Left ventricle myocardium inferior (tissue), 1 donor: ENCODE results near the gene SENP1. TPM values are rescaled to one million over a fixed set of nuclear protein-coding genes. Genes with fewer than 3 reads are reported as not detected.

Experiments
- DNase-seq: peaks from one replicate; pipeline ENCODE4 v3.0.0-alpha.2; 2020
- H3K27ac ChIP-seq: fragments of 200-600 bp; replicated peaks from 2 replicates; pipeline ENCODE4 v1.8.0; 2021
- H3K27me3 ChIP-seq: fragments of 200-600 bp; 2 replicates; pipeline ENCODE4 v1.8.0; 2021; ENCODE audit warnings: low read depth
- H3K36me3 ChIP-seq: fragments of 200-600 bp; 2 replicates; pipeline ENCODE4 v1.8.0; 2021
- H3K4me1 ChIP-seq: fragments of 200-600 bp; 2 replicates; pipeline ENCODE4 v1.8.0; 2021
- H3K4me3 ChIP-seq: fragments of 200-600 bp; 2 replicates; pipeline ENCODE4 v1.8.0; 2021; ENCODE audit warnings: mild to moderate bottlenecking, moderate library complexity
- H3K9me3 ChIP-seq: fragments of 200-600 bp; replicated peaks from 2 replicates; pipeline ENCODE4 v1.8.0; 2021
- intact Hi-C: fragments of 100-400 bp; cut with micrococcal nuclease; formaldehyde crosslinking; loops from one replicate; pipeline ENCODE4 v1.11.0; 2022
- total RNA-seq: library from RNA; stranded (reverse); fragmentation: NEBNext Ultra II Directional; extraction: Animal tissue kit (Norgen Biotek cat#: 25700); gene quantifications from one replicate; pipeline ENCODE4 v1.2.1, GENCODE V29; 2021
- TF ChIP-seq, protein P1 (sequence below): fragments of 200-600 bp; IDR thresholded peaks from 2 replicates; pipeline ENCODE4 v1.8.0; 2021; ENCODE audit warnings: antibody characterized with exemption, mild to moderate bottlenecking, borderline replicate concordance
- donor health status: DM: no; HTN: yes; CAD: no; lungs with severe emphysema.

SENP1 gene
- total RNA-seq, 1 donor from 2014 or later: 5.3 TPM

- Histone ChIP-seq H3K27me3 (no peaks in the 10 kb centered on the region), H3K27ac (no peak overlapping the region), H3K36me3 (peaks cover 87% of the 10 kb centered on the region), H3K4me1 (no peaks in the 10 kb centered on the region), H3K9me3 (no peaks in the 10 kb centered on the region), H3K4me3 (no peak overlapping the region)
- no peak for DNase-seq
- TF ChIP-seq, protein P1, sequence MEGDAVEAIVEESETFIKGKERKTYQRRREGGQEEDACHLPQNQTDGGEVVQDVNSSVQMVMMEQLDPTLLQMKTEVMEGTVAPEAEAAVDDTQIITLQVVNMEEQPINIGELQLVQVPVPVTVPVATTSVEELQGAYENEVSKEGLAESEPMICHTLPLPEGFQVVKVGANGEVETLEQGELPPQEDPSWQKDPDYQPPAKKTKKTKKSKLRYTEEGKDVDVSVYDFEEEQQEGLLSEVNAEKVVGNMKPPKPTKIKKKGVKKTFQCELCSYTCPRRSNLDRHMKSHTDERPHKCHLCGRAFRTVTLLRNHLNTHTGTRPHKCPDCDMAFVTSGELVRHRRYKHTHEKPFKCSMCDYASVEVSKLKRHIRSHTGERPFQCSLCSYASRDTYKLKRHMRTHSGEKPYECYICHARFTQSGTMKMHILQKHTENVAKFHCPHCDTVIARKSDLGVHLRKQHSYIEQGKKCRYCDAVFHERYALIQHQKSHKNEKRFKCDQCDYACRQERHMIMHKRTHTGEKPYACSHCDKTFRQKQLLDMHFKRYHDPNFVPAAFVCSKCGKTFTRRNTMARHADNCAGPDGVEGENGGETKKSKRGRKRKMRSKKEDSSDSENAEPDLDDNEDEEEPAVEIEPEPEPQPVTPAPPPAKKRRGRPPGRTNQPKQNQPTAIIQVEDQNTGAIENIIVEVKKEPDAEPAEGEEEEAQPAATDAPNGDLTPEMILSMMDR: no peak
- intact Hi-C loops: no loop called here
These were observed 13.3 kb downstream of the SENP1 start for GRCh38 chr12:48092611-48093010.

- Histone ChIP-seq H3K4me3 (no peak overlapping the region), H3K36me3 (peaks cover 87% of the 10 kb centered on the region), H3K27ac (no peak overlapping the region), H3K9me3 (no peaks in the 10 kb centered on the region), H3K27me3 (no peaks in the 10 kb centered on the region), H3K4me1 (no peaks in the 10 kb centered on the region)
- TF ChIP-seq, protein P1: no peak
- intact Hi-C loops: no loop called here
- DNase-seq: no peak
These were observed 19.6 kb downstream of the SENP1 start for GRCh38 chr12:48086327-48086726.

DNA sequence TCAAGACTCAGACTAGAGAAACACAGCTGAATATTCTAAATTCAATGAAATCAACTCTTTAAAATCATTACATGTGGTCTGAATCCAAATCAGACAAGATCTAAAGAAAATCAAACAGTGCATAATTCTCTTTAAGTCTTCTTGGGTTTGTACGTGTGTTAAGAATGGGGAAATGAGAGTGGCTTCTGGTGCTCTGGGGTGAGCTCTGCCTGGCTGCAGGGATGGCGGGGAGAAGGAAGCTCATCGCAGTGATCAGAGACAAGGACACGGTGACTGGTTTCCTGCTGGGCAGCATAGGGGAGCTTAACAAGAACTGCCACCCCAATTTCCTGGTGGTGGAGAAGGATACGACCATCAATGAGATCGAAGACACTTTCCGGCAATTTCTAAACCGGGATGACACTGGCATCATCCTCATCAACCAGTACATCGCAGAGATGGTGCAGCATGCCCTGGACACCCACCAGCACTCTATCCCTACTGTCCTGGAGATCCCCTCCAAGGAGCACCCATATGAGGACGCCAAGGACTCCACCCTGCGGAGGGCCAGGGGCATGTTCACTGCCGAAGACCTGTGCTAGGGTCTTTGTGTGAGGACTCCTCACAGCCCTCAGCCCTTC lies 20.9 kb downstream of the SENP1 start:
- Histone ChIP-seq H3K27me3 (no peaks in the 10 kb centered on the region), H3K4me3 (no peak overlapping the region), H3K36me3 (peaks cover 86% of the 10 kb centered on the region), H3K9me3 (no peaks in the 10 kb centered on the region), H3K4me1 (no peaks in the 10 kb centered on the region), H3K27ac (no peak overlapping the region)
- intact Hi-C loops: loop anchor here (5.0 kb wide), 1 partner anchor 82 kb away; no protein-coding TSS in a partner anchor
- DNase-seq: no peak
- TF ChIP-seq, protein P1: no peak

GRCh38 chr12:48084066-48084465 lies 21.8 kb downstream of the SENP1 start:
- Histone ChIP-seq H3K36me3 (peaks cover 83% of the 10 kb centered on the region), H3K27me3 (no peaks in the 10 kb centered on the region), H3K9me3 (no peaks in the 10 kb centered on the region), H3K4me1 (no peaks in the 10 kb centered on the region), H3K27ac (no peak overlapping the region), H3K4me3 (no peak overlapping the region)
- TF ChIP-seq, protein P1: peak; percentile 52
- intact Hi-C loops: loop anchor here (5.0 kb wide), 1 partner anchor 83 kb away; no protein-coding TSS in a partner anchor
- no peak for DNase-seq

DNA sequence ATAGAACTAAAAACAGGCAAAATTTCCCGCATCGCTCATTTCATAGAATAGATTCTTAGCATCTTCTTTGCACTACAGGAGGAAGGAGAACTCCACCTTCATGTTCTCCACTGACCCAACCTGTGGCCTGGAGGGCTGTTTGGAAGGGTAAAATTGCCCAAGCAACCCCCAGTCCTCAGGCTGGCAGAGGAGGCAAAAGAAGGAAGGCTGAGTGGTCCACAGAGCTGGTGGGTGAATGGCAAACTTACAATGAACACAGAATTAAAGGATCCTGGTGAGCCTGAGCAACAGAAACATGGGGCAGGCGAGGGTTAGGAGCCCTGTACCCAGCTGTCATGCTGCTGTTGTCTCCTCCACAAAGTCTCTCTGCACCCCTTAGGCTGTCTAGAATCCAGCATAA lies 25.1 kb downstream of the SENP1 start:
- Histone ChIP-seq H3K27me3 (no peaks in the 10 kb centered on the region), H3K36me3 (peaks cover 53% of the 10 kb centered on the region), H3K4me3 (no peak overlapping the region), H3K4me1 (peaks cover 4% of the 10 kb centered on the region), H3K9me3 (no peaks in the 10 kb centered on the region), H3K27ac (no peak overlapping the region)
- TF ChIP-seq, protein P1: no peak
- DNase-seq: no peak
- intact Hi-C loops: loop anchor here (5.0 kb wide), 1 partner anchor 86 kb away; no protein-coding TSS in a partner anchor
